Measurements from ENCODE around the gene COX7A2L.
"Not testable (repeated sequence)": the region's sequence is repeated elsewhere in the genome, so short reads cannot be mapped to it uniquely, and the experiment has no call there.

The COX7A2L gene

GRCh38 chr2:42353792-42354429 is 7.1 kb downstream of the COX7A2L start:
- no peak for FAIRE-seq
- TF ChIP-seq TAF1 (IDR thresholded peaks at IDR 0.05; ENCODE audit: low read depth, low read length) = no peak
- no peak for TF ChIP-seq POLR2A (IDR thresholded peaks at IDR 0.05; ENCODE audit: low read depth, low read length)
- no peak for TF ChIP-seq PAX5 (IDR thresholded peaks at IDR 0.05; ENCODE audit: insufficient read depth, low read length, severe bottlenecking)
- no peak for TF ChIP-seq SPI1 (IDR thresholded peaks at IDR 0.05; ENCODE audit: low read depth, low read length)
- no peak for TF ChIP-seq POU2F2 (IDR thresholded peaks at IDR 0.05; ENCODE audit: low read depth, low read length)
- TF ChIP-seq POLR2AphosphoS5 (IDR thresholded peaks at IDR 0.05; ENCODE audit: low read depth, low read length) = no peak
- DNase-seq (ENCODE audit: insufficient read length, low spot score) = no peak

- DNase-seq (ENCODE audit: insufficient read length, low spot score) (no peak), FAIRE-seq (no peak)
- TF ChIP-seq POLR2A (IDR thresholded peaks at IDR 0.05; ENCODE audit: low read depth, low read length) (no peak), SPI1 (IDR thresholded peaks at IDR 0.05; ENCODE audit: low read depth, low read length) (no peak), POLR2AphosphoS5 (IDR thresholded peaks at IDR 0.05; ENCODE audit: low read depth, low read length) (no peak), TAF1 (IDR thresholded peaks at IDR 0.05; ENCODE audit: low read depth, low read length) (no peak), PAX5 (IDR thresholded peaks at IDR 0.05; ENCODE audit: insufficient read depth, low read length, severe bottlenecking) (no peak), POU2F2 (IDR thresholded peaks at IDR 0.05; ENCODE audit: low read depth, low read length) (no peak)
Observed at GRCh38 chr2:42351864-42352263, 9.2 kb downstream of the COX7A2L start.

GRCh38 chr2:42350434-42351063 is 10.5 kb downstream of the COX7A2L start:
- no peak for FAIRE-seq
- TF ChIP-seq POU2F2 (IDR thresholded peaks at IDR 0.05; ENCODE audit: low read depth, low read length) = no peak
- TF ChIP-seq SPI1 (IDR thresholded peaks at IDR 0.05; ENCODE audit: low read depth, low read length) = no peak
- no peak for TF ChIP-seq POLR2AphosphoS5 (IDR thresholded peaks at IDR 0.05; ENCODE audit: low read depth, low read length)
- no peak for TF ChIP-seq TAF1 (IDR thresholded peaks at IDR 0.05; ENCODE audit: low read depth, low read length)
- TF ChIP-seq PAX5 (IDR thresholded peaks at IDR 0.05; ENCODE audit: insufficient read depth, low read length, severe bottlenecking) = no peak
- TF ChIP-seq POLR2A (IDR thresholded peaks at IDR 0.05; ENCODE audit: low read depth, low read length) = no peak
- DNase-seq (ENCODE audit: insufficient read length, low spot score) = no peak

GRCh38 chr2:42348113-42348805 is 12.8 kb downstream of the COX7A2L start:
- no peak for DNase-seq (ENCODE audit: insufficient read length, low spot score)
- FAIRE-seq = no peak
- no peak for TF ChIP-seq TAF1 (IDR thresholded peaks at IDR 0.05; ENCODE audit: low read depth, low read length)
- no peak for TF ChIP-seq PAX5 (IDR thresholded peaks at IDR 0.05; ENCODE audit: insufficient read depth, low read length, severe bottlenecking)
- no peak for TF ChIP-seq SPI1 (IDR thresholded peaks at IDR 0.05; ENCODE audit: low read depth, low read length)
- TF ChIP-seq POLR2A (IDR thresholded peaks at IDR 0.05; ENCODE audit: low read depth, low read length) = no peak
- no peak for TF ChIP-seq POU2F2 (IDR thresholded peaks at IDR 0.05; ENCODE audit: low read depth, low read length)
- no peak for TF ChIP-seq POLR2AphosphoS5 (IDR thresholded peaks at IDR 0.05; ENCODE audit: low read depth, low read length)

DNA sequence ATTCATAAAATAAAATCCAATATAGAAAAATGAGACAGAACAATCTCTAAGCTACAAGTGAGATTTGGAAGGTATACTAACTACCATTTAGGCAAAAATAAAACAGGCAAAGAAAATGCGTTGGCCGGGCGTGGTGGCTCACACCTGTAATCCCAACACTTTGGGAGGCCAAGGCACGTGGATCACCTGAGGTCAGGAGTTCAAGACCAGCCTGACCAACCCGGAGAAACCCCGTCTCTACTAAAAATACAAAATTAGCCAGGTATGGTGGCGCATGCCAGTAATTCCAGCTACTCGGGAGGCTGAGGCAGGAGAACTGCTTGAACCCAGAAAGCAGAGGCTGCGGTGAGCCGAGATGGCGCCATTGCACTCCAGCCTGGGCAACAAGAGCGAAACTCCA is 13.5 kb downstream of the COX7A2L start:
- DNase-seq (ENCODE audit: insufficient read length, low spot score); FAIRE-seq: not testable (repeated sequence)

GRCh38 chr2:42346856-42347255 is 14.2 kb downstream of the COX7A2L start:
- FAIRE-seq; DNase-seq (ENCODE audit: insufficient read length, low spot score): not testable (repeated sequence)

DNA sequence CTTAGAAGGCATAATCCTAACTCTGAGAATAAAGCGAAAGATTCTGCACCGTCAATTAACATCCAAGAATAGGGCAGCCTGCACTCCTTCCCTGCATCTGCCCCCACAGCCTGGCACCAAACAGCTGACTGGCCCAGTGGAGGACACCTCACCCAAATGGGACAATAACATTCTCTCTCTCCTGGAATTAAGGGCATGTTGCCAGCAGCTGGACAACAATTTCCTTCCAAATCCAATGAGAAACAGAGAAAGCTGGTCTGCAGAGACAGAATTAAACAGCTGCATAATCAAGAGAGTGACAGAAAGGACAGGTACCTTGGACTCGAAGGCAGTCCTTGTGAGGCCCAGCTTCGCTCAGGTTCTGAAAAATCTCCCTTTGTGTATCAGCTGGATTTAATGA is 15.0 kb downstream of the COX7A2L start:
- TF ChIP-seq TAF1 (IDR thresholded peaks at IDR 0.05; ENCODE audit: low read depth, low read length) = no peak
- no peak for TF ChIP-seq POU2F2 (IDR thresholded peaks at IDR 0.05; ENCODE audit: low read depth, low read length)
- TF ChIP-seq PAX5 (IDR thresholded peaks at IDR 0.05; ENCODE audit: insufficient read depth, low read length, severe bottlenecking) = no peak
- TF ChIP-seq POLR2A (IDR thresholded peaks at IDR 0.05; ENCODE audit: low read depth, low read length) = no peak
- no peak for TF ChIP-seq POLR2AphosphoS5 (IDR thresholded peaks at IDR 0.05; ENCODE audit: low read depth, low read length)
- TF ChIP-seq SPI1 (IDR thresholded peaks at IDR 0.05; ENCODE audit: low read depth, low read length) = no peak
- FAIRE-seq (no peak), DNase-seq (ENCODE audit: insufficient read length, low spot score) (no peak)

DNA sequence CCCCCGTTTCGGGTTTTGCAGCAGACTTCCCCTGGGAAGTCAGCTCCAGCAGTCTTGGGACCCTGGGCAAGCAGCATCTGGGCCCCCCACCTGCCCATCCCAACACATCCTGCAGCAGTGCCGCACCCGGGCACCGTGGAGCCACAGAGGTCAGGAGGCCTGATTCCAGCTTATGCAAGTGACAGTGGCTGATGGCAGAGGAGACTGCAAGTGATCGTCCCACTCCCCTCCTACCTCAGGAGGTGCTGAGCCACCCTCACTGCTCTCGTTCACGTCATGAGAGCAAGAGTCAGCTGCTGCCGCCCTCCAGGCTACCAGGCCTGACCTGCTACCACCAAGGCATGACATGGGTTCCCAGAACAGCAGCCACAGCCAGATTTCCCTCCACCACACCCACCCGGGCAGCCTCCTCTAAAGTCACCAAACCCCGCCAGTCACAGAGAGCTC is 18.2 kb downstream of the COX7A2L start:
- DNase-seq (ENCODE audit: insufficient read length, low spot score) (no peak), FAIRE-seq (no peak)
- TF ChIP-seq TAF1 (IDR thresholded peaks at IDR 0.05; ENCODE audit: low read depth, low read length) (no peak), PAX5 (IDR thresholded peaks at IDR 0.05; ENCODE audit: insufficient read depth, low read length, severe bottlenecking) (no peak), POU2F2 (IDR thresholded peaks at IDR 0.05; ENCODE audit: low read depth, low read length) (no peak), POLR2A (IDR thresholded peaks at IDR 0.05; ENCODE audit: low read depth, low read length) (peak; percentile 19; the same call in 1 of the 2 replicates), SPI1 (IDR thresholded peaks at IDR 0.05; ENCODE audit: low read depth, low read length) (no peak), POLR2AphosphoS5 (IDR thresholded peaks at IDR 0.05; ENCODE audit: low read depth, low read length) (no peak)

DNA sequence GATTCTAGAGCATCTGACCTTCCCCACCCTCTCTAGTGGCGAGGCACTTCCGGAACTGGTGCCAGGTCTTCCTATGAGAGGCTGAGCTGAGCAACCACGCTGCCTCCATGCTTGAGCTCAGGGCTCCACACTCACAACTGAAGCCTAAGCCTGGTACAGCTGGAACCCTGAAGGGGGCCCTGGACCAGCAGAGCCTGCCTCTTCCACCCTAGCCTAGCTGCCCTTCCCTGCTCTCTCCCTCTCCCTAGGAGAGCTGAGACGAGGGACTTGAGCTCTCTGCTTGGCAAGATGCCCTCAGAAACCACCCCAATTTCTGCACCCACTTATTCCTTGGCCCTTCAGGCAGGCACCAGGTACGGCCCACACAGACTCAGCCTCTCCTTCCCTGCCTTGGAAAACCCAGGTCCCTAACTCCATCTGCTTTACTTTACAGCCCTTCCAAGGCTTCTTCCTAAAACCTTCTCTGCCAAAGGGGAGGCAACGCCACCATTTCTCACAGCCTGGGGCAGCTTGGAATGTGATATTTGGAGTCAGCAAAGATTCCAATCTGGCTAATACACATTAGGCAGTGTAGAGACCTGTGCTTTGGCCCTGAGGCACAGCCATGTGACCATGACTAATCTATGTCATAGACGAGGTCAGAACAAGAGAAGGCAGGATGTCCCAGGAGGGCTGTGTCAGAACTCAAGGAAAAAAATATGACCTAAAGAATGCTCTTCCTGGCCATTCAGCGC is 18.8 kb downstream of the COX7A2L start:
- FAIRE-seq (no peak), DNase-seq (ENCODE audit: insufficient read length, low spot score) (no peak)
- no peak for TF ChIP-seq POU2F2 (IDR thresholded peaks at IDR 0.05; ENCODE audit: low read depth, low read length)
- no peak for TF ChIP-seq POLR2A (IDR thresholded peaks at IDR 0.05; ENCODE audit: low read depth, low read length)
- no peak for TF ChIP-seq POLR2AphosphoS5 (IDR thresholded peaks at IDR 0.05; ENCODE audit: low read depth, low read length)
- no peak for TF ChIP-seq PAX5 (IDR thresholded peaks at IDR 0.05; ENCODE audit: insufficient read depth, low read length, severe bottlenecking)
- no peak for TF ChIP-seq SPI1 (IDR thresholded peaks at IDR 0.05; ENCODE audit: low read depth, low read length)
- no peak for TF ChIP-seq TAF1 (IDR thresholded peaks at IDR 0.05; ENCODE audit: low read depth, low read length)

Data from GM12891 (cell line).